OCI-LY3 (cell line): ENCODE measurements around the gene ZDHHC14.

Source experiments
- H2AFZ ChIP-seq: fragments of 200-600, 300-600 bp; shearing (Covaris generic); 2 replicates; pipeline ENCODE4 v1.6.0; 2014; ENCODE audit warnings: antibody characterized with exemption, low read depth, low read length
- H3K27ac ChIP-seq: fragments of 200-600, 300-600 bp; sonication (generic); 2 replicates; pipeline ENCODE4 v1.5.1; 2014; ENCODE audit warnings: mild to moderate bottlenecking, low read length, moderate library complexity, mixed read lengths
- H3K27me3 ChIP-seq: fragments of 200-600, 300-600 bp; sonication (generic); 2 replicates; pipeline ENCODE4 v1.6.1; 2014; ENCODE audit warnings: low read depth, low read length, mixed read lengths
- H3K36me3 ChIP-seq: fragments of 200-600, 300-600 bp; sonication (generic); replicated peaks from 2 replicates; pipeline ENCODE3; 2014; ENCODE audit warnings: low read depth, low read length, mixed read lengths
- H3K4me1 ChIP-seq: fragments of 300-600, 200-600 bp; sonication (generic); 2 replicates; pipeline ENCODE4 v1.6.1; 2014; ENCODE audit warnings: low read length, mixed read lengths
- H3K4me2 ChIP-seq: fragments of 200-600, 300-600 bp; sonication (generic); 2 replicates; pipeline ENCODE4 v1.6.1; 2014; ENCODE audit warnings: low read length, mixed read lengths
- H3K4me3 ChIP-seq: fragments of 300-600, 200-600 bp; sonication (generic); 2 replicates; pipeline ENCODE4 v1.5.1; 2014; ENCODE audit warnings: antibody characterized with exemption, mild to moderate bottlenecking, low read length, moderate library complexity
- H3K79me2 ChIP-seq: fragments of 300-600, 200-600 bp; shearing (Covaris generic); 2 replicates; pipeline ENCODE4 v1.6.1; 2014; ENCODE audit warnings: mild to moderate bottlenecking, low read length, mixed read lengths
- H3K9ac ChIP-seq: fragments of 300-600, 200-600 bp; shearing (Covaris generic); 2 replicates; pipeline ENCODE4 v1.6.0; 2014; ENCODE audit warnings: mild to moderate bottlenecking, low read length, moderate library complexity
- H3K9me3 ChIP-seq: fragments of 200-600, 300-600 bp; shearing (Covaris generic); 2 replicates; pipeline ENCODE4 v1.6.1; 2014; ENCODE audit warnings: low read length, mixed read lengths; ENCODE audit not compliant: insufficient read depth
- H4K20me1 ChIP-seq: fragments of 200-600, 300-600 bp; sonication (generic); 2 replicates; pipeline ENCODE4 v1.6.1; 2016; ENCODE audit warnings: low read length, mixed read lengths; ENCODE audit not compliant: insufficient read depth
- EZH2phosphoT487 ChIP-seq: fragments of 200-600 bp; shearing (Covaris generic); IDR thresholded peaks from 2 replicates; pipeline ENCODE4 v1.6.1; 2018; ENCODE audit warnings: antibody characterized with exemption, mixed run types, low read depth
- TF ChIP-seq, protein P1 (sequence below): fragments of 200-600, 300-600 bp; sonication (generic); IDR thresholded peaks from 2 replicates; pipeline ENCODE4 v1.5.1; 2014; ENCODE audit warnings: antibody characterized with exemption, low read length, low read depth

The ZDHHC14 gene

DNA sequence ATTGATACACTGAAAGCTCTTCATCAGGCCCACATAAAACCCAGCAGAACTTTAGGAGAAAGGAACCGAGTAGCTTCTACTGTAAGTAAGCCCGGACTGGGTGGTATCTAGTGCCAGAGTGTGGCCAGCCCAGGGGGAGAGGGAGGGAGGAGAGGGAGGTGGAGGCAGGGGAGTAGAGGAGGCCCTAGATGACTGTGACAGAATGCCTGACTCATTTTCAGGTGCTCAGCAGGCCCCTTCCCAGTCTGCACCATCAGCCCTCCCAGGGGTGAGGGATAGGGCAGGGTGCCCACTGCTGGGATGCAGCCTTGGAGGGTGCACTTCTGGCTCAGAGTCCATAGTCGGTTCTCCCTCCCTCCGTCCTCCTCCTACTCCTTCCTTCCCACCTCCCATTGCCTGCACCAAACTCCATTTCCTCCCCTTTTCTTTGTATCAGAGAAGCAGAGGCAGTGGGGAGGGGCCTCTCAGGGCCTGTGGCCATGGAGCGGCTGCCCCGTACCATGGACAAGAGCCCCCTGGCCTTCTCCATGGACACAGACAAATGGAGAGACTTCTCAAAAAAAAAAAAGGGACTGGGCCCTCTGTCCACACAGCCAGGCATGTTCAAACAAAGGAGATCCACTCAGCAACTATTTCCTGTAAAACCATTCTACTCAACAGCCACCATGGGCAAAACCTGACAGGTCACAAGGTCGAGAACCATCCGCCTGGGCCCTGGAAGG, 257.1 kb downstream of the ZDHHC14 start:
- no peak overlapping the region for H2AFZ ChIP-seq
- H3K4me3 ChIP-seq, result no peak overlapping the region
- no peak for TF ChIP-seq EZH2phosphoT487
- TF ChIP-seq, protein P1, sequence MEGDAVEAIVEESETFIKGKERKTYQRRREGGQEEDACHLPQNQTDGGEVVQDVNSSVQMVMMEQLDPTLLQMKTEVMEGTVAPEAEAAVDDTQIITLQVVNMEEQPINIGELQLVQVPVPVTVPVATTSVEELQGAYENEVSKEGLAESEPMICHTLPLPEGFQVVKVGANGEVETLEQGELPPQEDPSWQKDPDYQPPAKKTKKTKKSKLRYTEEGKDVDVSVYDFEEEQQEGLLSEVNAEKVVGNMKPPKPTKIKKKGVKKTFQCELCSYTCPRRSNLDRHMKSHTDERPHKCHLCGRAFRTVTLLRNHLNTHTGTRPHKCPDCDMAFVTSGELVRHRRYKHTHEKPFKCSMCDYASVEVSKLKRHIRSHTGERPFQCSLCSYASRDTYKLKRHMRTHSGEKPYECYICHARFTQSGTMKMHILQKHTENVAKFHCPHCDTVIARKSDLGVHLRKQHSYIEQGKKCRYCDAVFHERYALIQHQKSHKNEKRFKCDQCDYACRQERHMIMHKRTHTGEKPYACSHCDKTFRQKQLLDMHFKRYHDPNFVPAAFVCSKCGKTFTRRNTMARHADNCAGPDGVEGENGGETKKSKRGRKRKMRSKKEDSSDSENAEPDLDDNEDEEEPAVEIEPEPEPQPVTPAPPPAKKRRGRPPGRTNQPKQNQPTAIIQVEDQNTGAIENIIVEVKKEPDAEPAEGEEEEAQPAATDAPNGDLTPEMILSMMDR, result no peak

DNA sequence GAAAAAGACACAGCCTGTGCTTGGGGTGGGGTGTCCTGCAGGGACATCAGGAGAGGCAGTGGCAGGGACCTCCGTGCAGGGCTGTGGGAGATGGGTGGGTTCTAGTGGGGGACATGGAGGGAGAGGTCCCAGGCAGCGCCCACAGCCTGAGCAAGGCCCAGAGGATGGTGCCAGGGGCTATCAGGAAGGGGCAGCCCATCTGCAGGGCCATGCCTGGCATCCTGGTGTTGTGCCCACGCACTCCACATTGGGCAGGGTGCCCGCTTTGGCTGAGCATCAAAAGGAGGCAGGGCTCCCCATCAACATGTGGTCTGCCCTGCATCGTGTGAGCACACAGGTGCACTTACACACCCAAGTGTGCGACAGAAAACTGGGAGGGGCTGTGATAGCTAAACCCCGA, 257.8 kb downstream of the ZDHHC14 start:
- H3K9ac ChIP-seq, result no peak overlapping the region
- no peak overlapping the region for H2AFZ ChIP-seq
- H3K27ac ChIP-seq, result no peak overlapping the region
- TF ChIP-seq, protein P1, result no peak
- TF ChIP-seq EZH2phosphoT487, result no peak
- H3K36me3 ChIP-seq, result no peaks in the 10 kb centered on the region
- H3K4me3 ChIP-seq, result no peak overlapping the region
- H3K9me3 ChIP-seq, result no peaks in the 10 kb centered on the region
- H3K79me2 ChIP-seq, result no peaks in the 10 kb centered on the region
- H3K4me1 ChIP-seq, result no peaks in the 10 kb centered on the region
- H4K20me1 ChIP-seq, result no peaks in the 10 kb centered on the region
- no peaks in the 10 kb centered on the region for H3K27me3 ChIP-seq
- H3K4me2 ChIP-seq, result no peak overlapping the region

More for the DNA sequence above, 257.1 kb downstream of the ZDHHC14 start:
- no peaks in the 10 kb centered on the region for H3K27me3 ChIP-seq
- no peaks in the 10 kb centered on the region for H3K79me2 ChIP-seq
- H3K4me1 ChIP-seq, result no peaks in the 10 kb centered on the region
- H3K9ac ChIP-seq, result no peak overlapping the region
- H3K36me3 ChIP-seq, result no peaks in the 10 kb centered on the region
- H3K9me3 ChIP-seq, result no peaks in the 10 kb centered on the region
- H4K20me1 ChIP-seq, result no peaks in the 10 kb centered on the region
- no peak overlapping the region for H3K4me2 ChIP-seq
- H3K27ac ChIP-seq, result no peak overlapping the region

DNA sequence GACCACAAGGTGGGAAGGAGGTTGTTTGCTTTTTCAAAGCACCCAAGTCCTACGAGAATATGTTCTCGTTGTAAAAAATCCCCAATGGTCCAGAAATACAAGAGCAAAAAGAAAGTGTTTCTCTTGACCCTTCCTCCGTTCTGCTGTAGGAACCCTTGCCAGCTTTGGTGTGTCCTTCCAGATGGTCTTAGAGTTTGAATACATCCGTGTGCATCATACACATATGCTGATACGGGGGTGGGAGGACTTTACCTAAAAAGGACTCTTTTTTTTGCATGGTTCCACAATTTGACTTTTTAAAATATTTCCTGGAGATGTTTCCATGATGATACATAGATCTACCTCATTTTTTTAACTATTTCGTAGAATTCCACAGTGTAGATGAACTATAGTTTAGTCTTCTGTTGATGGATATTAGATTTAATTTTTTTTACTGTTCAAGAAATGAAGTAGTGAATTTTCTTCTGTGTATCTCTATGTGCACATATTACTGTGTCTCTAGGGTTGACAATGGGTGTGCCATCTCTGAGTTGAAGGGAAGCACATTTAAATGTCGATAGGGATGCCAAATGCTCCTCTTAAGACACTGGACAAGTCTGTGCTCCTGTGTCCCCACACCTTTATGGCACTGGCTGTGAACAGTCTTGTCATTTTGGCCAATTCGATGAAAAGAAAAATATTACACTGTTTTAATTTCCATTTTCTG, 259.9 kb downstream of the ZDHHC14 start:
- Histone ChIP-seq H3K4me3 (no peak overlapping the region), H3K27ac (no peak overlapping the region), H3K36me3 (no peaks in the 10 kb centered on the region), H4K20me1 (no peaks in the 10 kb centered on the region), H3K4me2 (no peak overlapping the region), H3K79me2 (no peaks in the 10 kb centered on the region), H2AFZ (no peak overlapping the region), H3K4me1 (no peaks in the 10 kb centered on the region), H3K9ac (no peak overlapping the region), H3K9me3 (no peaks in the 10 kb centered on the region), H3K27me3 (no peaks in the 10 kb centered on the region)
- TF ChIP-seq, protein P1, result no peak
- no peak for TF ChIP-seq EZH2phosphoT487

DNA sequence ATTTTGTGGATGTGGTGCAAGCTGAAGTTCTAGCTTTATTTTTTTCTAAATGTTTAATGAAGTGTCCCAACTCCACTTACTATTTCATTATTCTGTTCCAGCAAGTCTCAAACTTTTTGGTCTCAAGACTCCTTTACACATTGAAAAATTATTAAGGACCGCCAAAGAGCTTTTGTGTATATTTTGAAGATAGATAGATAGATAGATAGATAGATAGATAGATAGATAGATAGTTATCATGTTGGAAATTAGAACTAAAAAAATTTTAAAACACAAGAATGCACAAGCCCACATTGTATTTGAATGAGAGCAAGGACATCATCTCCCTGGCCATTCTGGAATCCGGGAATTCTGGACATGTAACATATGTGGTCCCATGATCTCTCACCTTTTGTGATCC, 260.8 kb downstream of the ZDHHC14 start:
- no peak overlapping the region for H3K4me3 ChIP-seq
- no peak overlapping the region for H3K9ac ChIP-seq
- H3K79me2 ChIP-seq, result no peaks in the 10 kb centered on the region
- H2AFZ ChIP-seq, result no peak overlapping the region
- H3K4me1 ChIP-seq, result no peaks in the 10 kb centered on the region
- H3K27me3 ChIP-seq, result no peaks in the 10 kb centered on the region
- H3K9me3 ChIP-seq, result no peaks in the 10 kb centered on the region
- no peak overlapping the region for H3K4me2 ChIP-seq
- H4K20me1 ChIP-seq, result no peaks in the 10 kb centered on the region
- no peak for TF ChIP-seq EZH2phosphoT487
- TF ChIP-seq, protein P1, result no peak
- H3K27ac ChIP-seq, result no peak overlapping the region
- no peaks in the 10 kb centered on the region for H3K36me3 ChIP-seq
